Measurements from ENCODE around the gene SMPD2. TPM values are rescaled to one million over a fixed set of nuclear protein-coding genes. Genes with fewer than 3 reads are reported as not detected.

Gene SMPD2, protein sequence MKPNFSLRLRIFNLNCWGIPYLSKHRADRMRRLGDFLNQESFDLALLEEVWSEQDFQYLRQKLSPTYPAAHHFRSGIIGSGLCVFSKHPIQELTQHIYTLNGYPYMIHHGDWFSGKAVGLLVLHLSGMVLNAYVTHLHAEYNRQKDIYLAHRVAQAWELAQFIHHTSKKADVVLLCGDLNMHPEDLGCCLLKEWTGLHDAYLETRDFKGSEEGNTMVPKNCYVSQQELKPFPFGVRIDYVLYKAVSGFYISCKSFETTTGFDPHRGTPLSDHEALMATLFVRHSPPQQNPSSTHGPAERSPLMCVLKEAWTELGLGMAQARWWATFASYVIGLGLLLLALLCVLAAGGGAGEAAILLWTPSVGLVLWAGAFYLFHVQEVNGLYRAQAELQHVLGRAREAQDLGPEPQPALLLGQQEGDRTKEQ
- 18.5 TPM for polyA plus RNA-seq (2012; ENCODE audit: insufficient read depth, insufficient read length, low read depth)

DNA sequence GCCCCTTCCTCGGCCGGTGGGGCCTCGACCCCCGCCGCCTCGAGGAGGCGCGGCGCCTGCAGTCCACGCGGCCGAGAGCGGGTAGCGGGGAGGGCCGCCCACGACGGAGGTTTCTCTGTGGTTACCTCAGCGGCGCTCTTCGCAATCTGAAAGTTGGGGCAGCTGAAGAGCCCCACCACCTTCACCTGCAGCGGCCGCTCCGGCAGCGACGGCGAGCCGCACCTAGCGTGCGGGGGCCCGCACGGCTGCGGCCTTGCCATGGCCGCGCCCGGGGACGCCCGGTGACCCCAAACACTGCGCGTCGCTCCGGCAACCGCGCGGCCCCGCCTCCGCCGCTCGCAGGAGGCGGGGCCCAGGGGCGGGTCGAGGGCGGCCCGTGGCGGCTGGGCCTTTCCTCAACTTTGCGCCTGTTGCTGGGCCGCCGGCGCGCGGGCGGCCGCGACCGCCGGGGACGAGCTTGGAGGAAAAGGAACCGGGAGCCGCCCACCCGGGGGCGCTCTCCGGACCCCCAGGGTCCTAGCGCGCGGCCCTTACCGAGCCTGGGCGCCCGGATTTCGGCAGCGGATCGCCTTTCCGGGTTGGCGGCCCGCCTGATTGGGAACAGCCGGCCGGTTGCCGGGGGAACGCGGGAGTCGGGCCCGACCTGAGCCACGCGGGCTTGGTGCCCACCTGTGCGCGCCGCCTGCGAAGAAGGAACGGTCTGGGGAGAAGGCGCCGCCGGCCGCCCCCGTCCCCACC lies at the start of gene SMPD2, which contains the start of gene PPIL6:
TSS of gene SMPD2 (plus strand) at position 394 of the 738 bp plus-strand sequence. CDS start 398 bp downstream, outside the sequence.
TSS of gene PPIL6 (minus strand) at position 298 of the 738 bp plus-strand sequence. CDS start at position 260, 38 bp downstream.
- TF ChIP-seq, protein P1, sequence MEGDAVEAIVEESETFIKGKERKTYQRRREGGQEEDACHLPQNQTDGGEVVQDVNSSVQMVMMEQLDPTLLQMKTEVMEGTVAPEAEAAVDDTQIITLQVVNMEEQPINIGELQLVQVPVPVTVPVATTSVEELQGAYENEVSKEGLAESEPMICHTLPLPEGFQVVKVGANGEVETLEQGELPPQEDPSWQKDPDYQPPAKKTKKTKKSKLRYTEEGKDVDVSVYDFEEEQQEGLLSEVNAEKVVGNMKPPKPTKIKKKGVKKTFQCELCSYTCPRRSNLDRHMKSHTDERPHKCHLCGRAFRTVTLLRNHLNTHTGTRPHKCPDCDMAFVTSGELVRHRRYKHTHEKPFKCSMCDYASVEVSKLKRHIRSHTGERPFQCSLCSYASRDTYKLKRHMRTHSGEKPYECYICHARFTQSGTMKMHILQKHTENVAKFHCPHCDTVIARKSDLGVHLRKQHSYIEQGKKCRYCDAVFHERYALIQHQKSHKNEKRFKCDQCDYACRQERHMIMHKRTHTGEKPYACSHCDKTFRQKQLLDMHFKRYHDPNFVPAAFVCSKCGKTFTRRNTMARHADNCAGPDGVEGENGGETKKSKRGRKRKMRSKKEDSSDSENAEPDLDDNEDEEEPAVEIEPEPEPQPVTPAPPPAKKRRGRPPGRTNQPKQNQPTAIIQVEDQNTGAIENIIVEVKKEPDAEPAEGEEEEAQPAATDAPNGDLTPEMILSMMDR (IDR thresholded peaks at IDR 0.05; ENCODE audit: low read depth, low read length): peak; percentile 42
- Histone ChIP-seq H3K36me3 (peaks cover 26% of the 10 kb centered on the region), H3K4me3 (ENCODE audit: low read depth, low read length) (peak within 1 kb of the TSS; percentile 92), H3K27me3 (no peaks in the 10 kb centered on the region; the same call in 1 of the 2 replicates), H3K4me1 (no peaks in the 10 kb centered on the region; the same call in 1 of the 2 replicates), H3K9me3 (no peaks in the 10 kb centered on the region)
- peak; percentile 94 for DNase-seq

DNA sequence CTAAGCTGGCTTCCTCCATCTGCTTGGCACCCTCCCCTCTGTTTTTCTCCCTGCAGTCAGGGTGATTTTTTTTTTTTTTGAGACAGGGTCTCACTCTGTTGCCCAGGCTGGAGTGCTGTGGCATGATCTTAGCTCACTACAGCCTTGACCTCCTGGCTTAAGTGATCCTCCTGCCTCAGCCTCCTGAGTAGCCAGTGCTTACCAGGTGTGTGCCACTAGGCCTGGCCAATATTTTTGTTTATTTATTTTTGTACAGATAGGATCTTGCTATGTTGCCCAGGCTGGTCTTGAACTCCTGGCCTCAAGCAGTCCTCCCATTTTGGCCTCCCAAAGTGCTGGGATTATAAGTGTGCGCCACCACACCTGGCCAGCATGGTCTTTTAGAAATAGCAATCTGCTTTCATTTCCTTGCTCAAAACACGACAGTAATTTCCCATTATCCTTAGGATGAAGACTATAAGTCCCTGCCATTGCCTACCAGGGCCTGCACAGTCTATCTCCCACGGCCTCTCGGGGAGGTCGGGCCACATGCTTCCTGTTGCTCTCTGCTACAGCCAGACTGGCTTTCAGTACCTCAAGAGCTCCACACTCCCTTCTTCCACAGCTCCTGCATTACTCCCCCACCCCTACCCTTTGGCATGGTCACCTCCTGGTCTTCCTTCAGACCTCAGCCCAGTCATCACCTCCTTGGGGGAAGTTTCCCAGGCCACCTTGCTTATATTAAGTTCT lies 47.2 kb upstream of the SMPD2 start:
- Histone ChIP-seq H3K4me3 (ENCODE audit: low read depth, low read length) (no peak overlapping the region), H3K36me3 (no peaks in the 10 kb centered on the region), H3K4me1 (peaks cover 4% of the 10 kb centered on the region; the same call in 1 of the 2 replicates), H3K27me3 (no peaks in the 10 kb centered on the region), H3K9me3 (no peaks in the 10 kb centered on the region)
- TF ChIP-seq, protein P1 (IDR thresholded peaks at IDR 0.05; ENCODE audit: low read depth, low read length): no peak
- no peak for DNase-seq

DNA sequence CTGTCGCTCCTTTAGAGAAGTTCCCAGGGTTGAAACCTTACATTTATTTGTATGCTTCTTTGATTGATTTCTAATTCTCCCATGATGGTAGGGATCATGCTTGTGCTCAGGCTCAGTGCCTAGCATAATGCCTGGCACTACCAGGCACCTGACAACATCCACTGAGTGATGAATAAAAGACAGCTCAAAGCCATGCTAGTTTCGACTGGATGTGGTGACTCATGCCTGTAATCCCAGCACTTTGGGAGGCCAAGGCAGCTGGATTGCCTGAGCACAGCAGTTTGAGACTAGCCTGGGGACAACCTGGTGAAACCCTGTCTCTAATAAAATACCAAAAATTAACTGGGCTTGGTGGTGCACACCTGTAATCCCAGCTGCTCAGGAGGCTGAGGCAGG lies 46.6 kb upstream of the SMPD2 start:
- no peak for DNase-seq
- Histone ChIP-seq H3K4me1 (peaks cover 4% of the 10 kb centered on the region; the same call in 1 of the 2 replicates), H3K4me3 (ENCODE audit: low read depth, low read length) (no peak overlapping the region), H3K27me3 (no peaks in the 10 kb centered on the region), H3K9me3 (no peaks in the 10 kb centered on the region), H3K36me3 (no peaks in the 10 kb centered on the region)
- TF ChIP-seq, protein P1 (IDR thresholded peaks at IDR 0.05; ENCODE audit: low read depth, low read length): no peak

DNA sequence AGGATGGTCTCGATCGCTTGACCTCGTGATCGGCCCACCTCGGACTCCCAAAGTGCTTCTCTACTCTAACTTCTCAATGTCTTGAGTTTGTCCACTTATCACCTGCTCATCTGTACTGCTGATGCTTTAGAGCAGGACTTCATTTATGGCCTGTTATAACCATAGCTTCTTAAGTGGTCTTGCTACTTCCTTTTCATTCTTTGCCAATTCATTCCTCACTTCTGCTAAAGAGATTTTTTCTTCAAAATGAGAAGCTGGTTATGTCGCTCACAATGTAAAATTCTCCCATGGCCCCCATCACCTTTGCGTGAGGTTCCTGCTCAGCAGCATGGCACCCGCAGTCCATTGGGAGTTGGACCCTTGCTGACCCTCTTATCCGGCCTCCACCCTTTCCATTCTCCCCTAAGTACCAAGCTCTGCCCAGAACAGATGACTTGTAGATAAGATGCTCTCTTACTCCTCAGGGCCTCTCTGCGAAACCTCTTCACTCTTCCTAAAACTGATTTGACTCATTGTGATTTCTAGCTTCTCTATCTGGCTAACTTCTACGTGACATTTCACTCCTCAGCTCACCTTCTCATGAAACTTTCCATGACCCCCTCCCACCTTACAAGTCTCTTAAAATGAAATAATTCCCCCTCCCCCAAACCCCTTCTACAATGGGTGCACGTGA lies 44.3 kb upstream of the SMPD2 start:
- DNase-seq: no peak
- Histone ChIP-seq H3K4me3 (ENCODE audit: low read depth, low read length) (no peak overlapping the region), H3K27me3 (no peaks in the 10 kb centered on the region), H3K36me3 (no peaks in the 10 kb centered on the region), H3K9me3 (no peaks in the 10 kb centered on the region), H3K4me1 (no peaks in the 10 kb centered on the region)
- TF ChIP-seq, protein P1 (IDR thresholded peaks at IDR 0.05; ENCODE audit: low read depth, low read length): no peak

DNA sequence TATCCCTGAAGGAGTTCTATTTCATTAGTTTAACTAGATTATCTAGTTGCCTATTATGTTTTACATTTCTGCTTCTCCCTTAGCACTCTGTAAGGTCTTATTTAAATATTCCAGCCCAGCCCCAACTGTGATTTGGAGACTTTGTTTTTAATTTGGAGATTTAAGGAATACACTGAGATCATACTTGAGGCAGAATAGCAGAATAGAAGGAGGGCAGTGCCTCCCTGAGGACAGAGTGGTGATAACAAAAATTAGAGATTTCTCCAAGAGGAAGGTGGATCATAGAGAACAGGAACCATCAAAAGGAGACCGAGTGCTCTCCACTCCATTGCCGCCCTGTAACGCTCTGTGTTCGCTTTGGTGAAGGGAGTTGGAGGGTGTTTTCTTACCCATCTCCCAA lies 43.5 kb upstream of the SMPD2 start:
- Histone ChIP-seq H3K27me3 (no peaks in the 10 kb centered on the region), H3K36me3 (no peaks in the 10 kb centered on the region), H3K4me3 (ENCODE audit: low read depth, low read length) (no peak overlapping the region), H3K4me1 (no peaks in the 10 kb centered on the region), H3K9me3 (no peaks in the 10 kb centered on the region)
- no peak for DNase-seq
- TF ChIP-seq, protein P1 (IDR thresholded peaks at IDR 0.05; ENCODE audit: low read depth, low read length): peak; percentile 34; the same call in 1 of the 2 replicates
